H1 (cell line): ENCODE results near the gene INTS2. TPM values are rescaled to one million over a fixed set of nuclear protein-coding genes. Genes with fewer than 3 reads are reported as not detected.

Experiments used
- CTCF ChIA-PET: fragments of 300-600 bp; sonication (Branson Sonifier 250); formaldehyde crosslinking; loops from one replicate; lab custom pipeline; 2021; ENCODE audit not compliant: partially characterized antibody; lab: Charles Lee
- POLR2A ChIA-PET: fragments of 300-600 bp; sonication (Branson Sonifier 250); formaldehyde crosslinking; loops from one replicate; lab custom pipeline; 2021; ENCODE audit warnings: inconsistent platforms; ENCODE audit not compliant: partially characterized antibody; lab: Charles Lee
- DNase-seq, 2 experiments: peaks; one replicate each; pipeline versions ENCODE4 v3.0.0 to v3.0.0-alpha.2; 2010 to 2022; ENCODE audit warnings: low spot score in 2 of 2, low read depth in 1 of 2, mixed read lengths in 1 of 2
- FAIRE-seq: peaks from 2 replicates; lab custom pipeline; 2011; peaks lifted over from hg19 to GRCh38; lab: Jason Lieb, UNC
- H2AFZ ChIP-seq: 2 replicates; pipeline ENCODE4 v1.8.1; 2012; ENCODE audit warnings: low read length, inconsistent platforms
- H2AK5ac ChIP-seq: 2 replicates; pipeline ENCODE4 v1.6.1; 2013; ENCODE audit warnings: low read depth, low read length
- H2BK120ac ChIP-seq: replicated peaks from 2 replicates; pipeline ENCODE3; 2013; ENCODE audit warnings: low read depth, low read length, inconsistent platforms
- H2BK12ac ChIP-seq: 2 replicates; pipeline ENCODE4 v1.6.1; 2013; ENCODE audit warnings: low read depth, low read length
- H2BK15ac ChIP-seq: 2 replicates; pipeline ENCODE4 v1.6.1; 2013; ENCODE audit warnings: low read length
- H2BK20ac ChIP-seq: 2 replicates; pipeline ENCODE4 v1.6.1; 2013; ENCODE audit warnings: low read length
- H2BK5ac ChIP-seq: 2 replicates; pipeline ENCODE4 v1.6.1; 2013; ENCODE audit warnings: low read depth, low read length
- H3K14ac ChIP-seq: 2 replicates; pipeline ENCODE4 v1.6.1; 2013; ENCODE audit warnings: inconsistent platforms; ENCODE audit not compliant: insufficient read length
- H3K18ac ChIP-seq: 2 replicates; pipeline ENCODE4 v1.6.1; 2013; ENCODE audit warnings: low read length; ENCODE audit errors: extremely low read depth
- H3K23ac ChIP-seq: 2 replicates; pipeline ENCODE4 v1.6.1; 2013; ENCODE audit warnings: inconsistent platforms; ENCODE audit not compliant: insufficient read length
- H3K23me2 ChIP-seq: 2 replicates; pipeline ENCODE4 v1.6.1; 2013; ENCODE audit warnings: low read depth, low read length
- H3K27ac ChIP-seq: 2 replicates; pipeline ENCODE4 v1.6.1; 2011; ENCODE audit warnings: low read depth, low read length, inconsistent platforms
- H3K27me3 ChIP-seq, 4 experiments: replicated peaks in 1 of 4; 1 replicate in 1 of 4; 2 replicates in 3 of 4; pipeline versions ENCODE4 v1.6.1 to v1.8.1; 2011 to 2013; ENCODE audit warnings: low read length in 3 of 4, mild to moderate bottlenecking in 3 of 4, inconsistent platforms in 2 of 4, mixed read lengths in 2 of 4, moderate library complexity in 1 of 4; ENCODE audit not compliant: control insufficient read depth in 3 of 4, insufficient read depth in 3 of 4; ENCODE audit errors: extremely low read depth in 1 of 4
- H3K36me3 ChIP-seq, 4 experiments: 2 replicates each; pipeline versions ENCODE4 v1.6.1 to v1.8.1; 2011 to 2013; ENCODE audit warnings: mild to moderate bottlenecking in 4 of 4, low read length in 3 of 4, moderate library complexity in 2 of 4, control low read depth in 1 of 4, inconsistent platforms in 1 of 4; ENCODE audit not compliant: insufficient read depth in 4 of 4, control insufficient read depth in 2 of 4
- H3K4ac ChIP-seq: replicated peaks from 2 replicates; pipeline ENCODE3; 2013; ENCODE audit warnings: low read length, low read depth, mixed read lengths, inconsistent platforms; ENCODE audit not compliant: insufficient read length
- H3K4me1 ChIP-seq, 4 experiments: replicated peaks in 1 of 4; 1 replicate in 1 of 4; 2 replicates in 3 of 4; pipeline versions ENCODE4 v1.6.1 to v1.8.1; 2011 to 2013; ENCODE audit warnings: low read length in 3 of 4, inconsistent platforms in 2 of 4, mixed read lengths in 1 of 4; ENCODE audit not compliant: insufficient read depth in 4 of 4, control insufficient read depth in 3 of 4
- H3K4me2 ChIP-seq, 2 experiments: 2 replicates each; pipeline versions ENCODE4 v1.6.1 to v1.8.1; 2011 to 2013; ENCODE audit warnings: low read depth in 2 of 2, low read length in 2 of 2, control low read depth in 1 of 2, inconsistent platforms in 1 of 2, mild to moderate bottlenecking in 1 of 2; ENCODE audit not compliant: insufficient read depth in 1 of 2
- H3K4me3 ChIP-seq, 4 experiments: fragments of 200-600, 300-600 bp in 1 of 4; sonication (generic), shearing (Covaris generic), sonication (Bioruptor Twin) in 1 of 4; 2 replicates each; pipeline versions ENCODE4 v1.5.1 to v1.8.1; 2011 to 2016; ENCODE audit warnings: low read length in 4 of 4, low read depth in 3 of 4, control low read depth in 2 of 4, inconsistent platforms in 2 of 4, mild to moderate bottlenecking in 2 of 4, mixed read lengths in 1 of 4, moderate library complexity in 1 of 4; ENCODE audit not compliant: insufficient read depth in 2 of 4; ENCODE audit errors: extremely low read depth in 1 of 4
- H3K56ac ChIP-seq: replicated peaks from 2 replicates; pipeline ENCODE3; 2013; ENCODE audit warnings: low read depth, mild to moderate bottlenecking, mixed read lengths, low read length, inconsistent platforms; ENCODE audit not compliant: insufficient read length
- H3K79me1 ChIP-seq: 2 replicates; pipeline ENCODE4 v1.6.1; 2013; ENCODE audit warnings: low read depth, low read length, control low read depth
- H3K79me2 ChIP-seq, 2 experiments: 2 replicates each; pipeline versions ENCODE4 v1.6.1 to v1.8.1; 2012 to 2013; ENCODE audit warnings: low read length in 2 of 2, mild to moderate bottlenecking in 2 of 2, inconsistent platforms in 1 of 2; ENCODE audit not compliant: insufficient read depth in 2 of 2, control insufficient read depth in 1 of 2
- H3K9ac ChIP-seq, 4 experiments: replicated peaks in 1 of 4; 1 replicate in 1 of 4; 2 replicates in 3 of 4; pipeline versions ENCODE4 v1.6.1 to v1.8.1; 2011 to 2013; ENCODE audit warnings: low read depth in 3 of 4, low read length in 3 of 4, control low read depth in 2 of 4, mild to moderate bottlenecking in 2 of 4, moderate library complexity in 2 of 4, inconsistent platforms in 1 of 4; ENCODE audit errors: extremely low read depth in 1 of 4
- H3K9me3 ChIP-seq, 2 experiments: 2 replicates each; pipeline versions ENCODE4 v1.6.1 to v1.8.1; 2012 to 2013; ENCODE audit warnings: mild to moderate bottlenecking in 2 of 2, moderate library complexity in 2 of 2, control low read depth in 1 of 2, inconsistent platforms in 1 of 2, low read depth in 1 of 2, low read length in 1 of 2, mixed read lengths in 1 of 2; ENCODE audit not compliant: insufficient read depth in 2 of 2
- H4K20me1 ChIP-seq, 2 experiments: replicated peaks in 1 of 2; 2 replicates each; pipeline versions ENCODE3 to v1.8.1; 2011 to 2013; ENCODE audit warnings: inconsistent platforms in 2 of 2, low read length in 2 of 2, mild to moderate bottlenecking in 1 of 2; ENCODE audit not compliant: insufficient read depth in 2 of 2, control insufficient read depth in 1 of 2
- H4K5ac ChIP-seq: 2 replicates; pipeline ENCODE4 v1.6.1; 2013; ENCODE audit warnings: low read length, low read depth, mixed read lengths, inconsistent platforms; ENCODE audit not compliant: insufficient read length
- H4K8ac ChIP-seq: 2 replicates; pipeline ENCODE4 v1.8.0; 2013; ENCODE audit warnings: mild to moderate bottlenecking, moderate library complexity, low read length, inconsistent platforms; ENCODE audit not compliant: insufficient read depth; ENCODE audit errors: extremely low read depth
- H4K91ac ChIP-seq: replicated peaks from 2 replicates; pipeline ENCODE3; 2013; ENCODE audit warnings: low read length, mixed read lengths, inconsistent platforms; ENCODE audit not compliant: insufficient read length
- ASH2L ChIP-seq: fragments of 200-600, 300-600 bp; sonication (generic); IDR thresholded peaks from one replicate; pipeline ENCODE4 v1.7.1; 2017; ENCODE audit warnings: low read length
- CHD1 ChIP-seq: IDR thresholded peaks from 2 replicates; pipeline ENCODE4 v1.6.1; 2012; ENCODE audit warnings: low read depth, low read length, improper control_type of control experiment
- EP300 ChIP-seq, 2 experiments: IDR thresholded peaks; 1 replicate in 1 of 2; 2 replicates in 1 of 2; pipeline ENCODE4 v1.6.1; 2011 to 2012; ENCODE audit warnings: low read depth in 2 of 2, low read length in 2 of 2, mild to moderate bottlenecking in 2 of 2, borderline replicate concordance in 1 of 2, inconsistent platforms in 1 of 2, moderate library complexity in 1 of 2
- FOSL1 ChIP-seq: IDR thresholded peaks from 2 replicates; pipeline ENCODE4 v1.6.1; 2011; ENCODE audit warnings: mild to moderate bottlenecking, low read depth, low read length, moderate library complexity; ENCODE audit not compliant: insufficient read depth
- RBBP5 ChIP-seq: IDR thresholded peaks from 2 replicates; pipeline ENCODE4 v1.7.1; 2012; ENCODE audit warnings: low read depth, mild to moderate bottlenecking, inconsistent platforms, low read length, moderate library complexity, borderline replicate concordance
- WGBS, 2 experiments: shearing (Covaris generic) in 1 of 2; methylation state at CpG; one replicate each; pipeline versions ENCODE4 v1.1.6 to v1.1.7; 2013 to 2015; ENCODE audit warnings: low lambda C conversion rate in 2 of 2, mixed read lengths in 2 of 2, inconsistent platforms in 1 of 2, low coverage in 1 of 2, missing lambda C conversion rate in 1 of 2; ENCODE audit not compliant: insufficient replicate concordance in 2 of 2, insufficient coverage in 1 of 2, insufficient read length in 1 of 2; ENCODE audit errors: extremely low coverage in 1 of 2, missing lambda C conversion rate in 1 of 2; 5-methylcytosine and 5-hydroxymethylcytosine counted together
- polyA plus RNA-seq, 7 experiments: library from polyadenylated mRNA; depleted of rRNA in 3 of 7; stranded (reverse) in 5 of 7; unstranded in 2 of 7; fragments of >200 nt in 5 of 7; fragments of 200-250 nt in 2 of 7; gene quantifications; 1 replicate in 5 of 7; 2 replicates in 1 of 7; 4 replicates in 1 of 7; pipeline versions ENCODE4 v1.2.1 to v1.2.3, GENCODE V29; 2011 to 2013; ENCODE audit warnings: missing spikeins in 2 of 7, mixed read lengths in 2 of 7
- total RNA-seq: library from RNA; stranded (reverse); fragmentation: NEBNext Ultra II Directional; extraction: Animal tissue kit (Norgen Biotek cat#: 25700); gene quantifications from 2 replicates; pipeline ENCODE4 v1.2.1, GENCODE V29; 2021

Gene INTS2
- total and polyA plus RNA-seq, 2 of the 8 experiments (the other 6 are each of a cell fraction or from before 2014, with no cell fraction given): 9.4 to 21.8 TPM

- WGBS, 2 experiments: 86% methylated on average over 1 of the region's 1 CpG; no CpG with 5 or more reads in 1 of the 2 experiments
- TF ChIP-seq RBBP5: no peak
- TF ChIP-seq FOSL1: no peak
- no peak for TF ChIP-seq ASH2L
- no peak for TF ChIP-seq EP300 (IDR thresholded peaks at IDR 0.05; ENCODE audit: borderline replicate concordance in 1 of 2, low read depth in 2 of 2, low read length in 2 of 2)
- no peak for TF ChIP-seq CHD1
- Histone ChIP-seq H3K4me1 (no peaks in the 10 kb centered on the region), H2BK120ac (no peak overlapping the region), H4K5ac (no peak overlapping the region), H3K27me3 (no peaks in the 10 kb centered on the region), H3K4ac (no peak overlapping the region), H3K9ac (no peak overlapping the region), H3K4me2 (no peak overlapping the region), H3K14ac (no peak overlapping the region), H2BK12ac (no peak overlapping the region), H3K79me2 (no peaks in the 10 kb centered on the region), H2BK20ac (no peak overlapping the region), H3K4me3 (no peak overlapping the region), H3K27ac (no peak overlapping the region), H3K56ac (no peak overlapping the region), H4K91ac (no peak overlapping the region), H2AFZ (no peak overlapping the region), H2AK5ac (no peak overlapping the region), H3K18ac (no peak overlapping the region), H2BK5ac (no peak overlapping the region), H3K23ac (no peak overlapping the region), H3K36me3 (peaks cover 0 to 17% (median 3%) of the 10 kb centered on the region in 4 experiments; a peak in 4 of 8 replicates), H4K20me1 (no peaks in the 10 kb centered on the region), H4K8ac (no peak overlapping the region), H2BK15ac (no peak overlapping the region), H3K9me3 (no peaks in the 10 kb centered on the region), H3K79me1 (no peaks in the 10 kb centered on the region), H3K23me2 (no peaks in the 10 kb centered on the region)
- ChIA-PET CTCF (no interaction called here), POLR2A (no interaction called here)
- no peak for FAIRE-seq
- no peak for DNase-seq
These were observed 52.5 kb downstream of the INTS2 start for GRCh38 chr17:61875285-61875684.
